Esophagus muscularis mucosa (tissue), 3 donors: Measurements from ENCODE around the gene CTNNA3.

ENCODE experiments used
- EP300 ChIP-seq: sonication (generic); formaldehyde crosslinking; IDR thresholded peaks from one replicate; pipeline ENCODE4 v1.6.1; 2017; ENCODE audit warnings: antibody characterized with exemption
- TF ChIP-seq, protein P1 (sequence below), 3 experiments: fragments of 200-600 bp in 2 of 3; fragments of 450-650 bp in 1 of 3; sonication (generic) in 2 of 3; IDR thresholded peaks; one replicate each; pipeline ENCODE4 v1.5.1; 2017 to 2019; ENCODE audit warnings: antibody characterized with exemption in 3 of 3, mild to moderate bottlenecking in 2 of 3, moderate library complexity in 1 of 3

GRCh38 chr10:67086327-67087134, 609.5 kb downstream of the CTNNA3 start:
- TF ChIP-seq EP300 = no peak
- TF ChIP-seq, protein P1, sequence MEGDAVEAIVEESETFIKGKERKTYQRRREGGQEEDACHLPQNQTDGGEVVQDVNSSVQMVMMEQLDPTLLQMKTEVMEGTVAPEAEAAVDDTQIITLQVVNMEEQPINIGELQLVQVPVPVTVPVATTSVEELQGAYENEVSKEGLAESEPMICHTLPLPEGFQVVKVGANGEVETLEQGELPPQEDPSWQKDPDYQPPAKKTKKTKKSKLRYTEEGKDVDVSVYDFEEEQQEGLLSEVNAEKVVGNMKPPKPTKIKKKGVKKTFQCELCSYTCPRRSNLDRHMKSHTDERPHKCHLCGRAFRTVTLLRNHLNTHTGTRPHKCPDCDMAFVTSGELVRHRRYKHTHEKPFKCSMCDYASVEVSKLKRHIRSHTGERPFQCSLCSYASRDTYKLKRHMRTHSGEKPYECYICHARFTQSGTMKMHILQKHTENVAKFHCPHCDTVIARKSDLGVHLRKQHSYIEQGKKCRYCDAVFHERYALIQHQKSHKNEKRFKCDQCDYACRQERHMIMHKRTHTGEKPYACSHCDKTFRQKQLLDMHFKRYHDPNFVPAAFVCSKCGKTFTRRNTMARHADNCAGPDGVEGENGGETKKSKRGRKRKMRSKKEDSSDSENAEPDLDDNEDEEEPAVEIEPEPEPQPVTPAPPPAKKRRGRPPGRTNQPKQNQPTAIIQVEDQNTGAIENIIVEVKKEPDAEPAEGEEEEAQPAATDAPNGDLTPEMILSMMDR (IDR thresholded peaks at IDR 0.05) = no peak
